ENCODE measurements around the gene CDC45. TPM values are rescaled to one million over a fixed set of nuclear protein-coding genes. Genes with fewer than 3 reads are reported as not detected.

Gene CDC45
- total and polyA plus RNA-seq, 2 of the 13 experiments (the other 11 are each of a cell fraction or from before 2014, with no cell fraction given) = 14.4 to 36.3 TPM

- TF ChIP-seq U2AF1 (optimal IDR thresholded peaks at IDR 0.05; ENCODE audit: low read depth, low read length) (no peak), XBP1 (CRISPR knock-in tag; IDR thresholded peaks at IDR 0.05) (no peak), GATAD2A (CRISPR knock-in tag; IDR thresholded peaks at IDR 0.05) (no peak), ZNF747 (CRISPR knock-in tag; IDR thresholded peaks at IDR 0.05; ENCODE audit: borderline replicate concordance) (no peak), AGO2 (optimal IDR thresholded peaks at IDR 0.05; ENCODE audit: low read depth, low read length) (no peak), ZNF761 (CRISPR knock-in tag; conservative IDR thresholded peaks at IDR 0.05) (no peak), MED8 (CRISPR knock-in tag; IDR thresholded peaks at IDR 0.05; ENCODE audit: insufficient replicate concordance) (no peak), ZNF20 (CRISPR knock-in tag; IDR thresholded peaks at IDR 0.05) (no peak), PRDM10 (CRISPR knock-in tag; IDR thresholded peaks at IDR 0.05; ENCODE audit: low read depth) (no peak), RARA (CRISPR knock-in tag; IDR thresholded peaks at IDR 0.05) (no peak)
- TF ChIP-seq, protein P1, sequence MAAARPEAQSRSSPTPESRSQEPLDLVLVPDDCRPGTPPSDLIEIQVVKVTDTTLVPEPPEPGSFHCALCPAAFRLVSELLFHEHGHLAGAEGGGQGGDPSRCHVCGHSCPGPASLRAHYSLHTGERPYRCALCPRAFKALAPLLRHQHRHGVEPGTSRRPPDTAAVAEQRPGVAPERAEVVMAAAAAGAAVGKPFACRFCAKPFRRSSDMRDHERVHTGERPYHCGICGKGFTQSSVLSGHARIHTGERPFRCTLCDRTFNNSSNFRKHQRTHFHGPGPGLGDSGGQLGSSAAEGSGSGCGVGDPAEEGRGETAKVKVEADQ (CRISPR knock-in tag; IDR thresholded peaks at IDR 0.05; ENCODE audit: borderline replicate concordance) = no peak
Measured at GRCh38 chr22:19506212-19506611, 26.5 kb downstream of the CDC45 start (continued).

Measured in HepG2 (cell line).